ENCODE results near the gene AGO3. TPM values are rescaled to one million over a fixed set of nuclear protein-coding genes. Genes with fewer than 3 reads are reported as not detected.
A peak's percentile ranks its signal among the peaks of the same experiment; 100 is the strongest.

AGO3 gene
- total and polyA plus RNA-seq, 2 of the 13 experiments (the other 11 are each of a cell fraction or from before 2014, with no cell fraction given) = 21.2 to 27.1 TPM

DNA sequence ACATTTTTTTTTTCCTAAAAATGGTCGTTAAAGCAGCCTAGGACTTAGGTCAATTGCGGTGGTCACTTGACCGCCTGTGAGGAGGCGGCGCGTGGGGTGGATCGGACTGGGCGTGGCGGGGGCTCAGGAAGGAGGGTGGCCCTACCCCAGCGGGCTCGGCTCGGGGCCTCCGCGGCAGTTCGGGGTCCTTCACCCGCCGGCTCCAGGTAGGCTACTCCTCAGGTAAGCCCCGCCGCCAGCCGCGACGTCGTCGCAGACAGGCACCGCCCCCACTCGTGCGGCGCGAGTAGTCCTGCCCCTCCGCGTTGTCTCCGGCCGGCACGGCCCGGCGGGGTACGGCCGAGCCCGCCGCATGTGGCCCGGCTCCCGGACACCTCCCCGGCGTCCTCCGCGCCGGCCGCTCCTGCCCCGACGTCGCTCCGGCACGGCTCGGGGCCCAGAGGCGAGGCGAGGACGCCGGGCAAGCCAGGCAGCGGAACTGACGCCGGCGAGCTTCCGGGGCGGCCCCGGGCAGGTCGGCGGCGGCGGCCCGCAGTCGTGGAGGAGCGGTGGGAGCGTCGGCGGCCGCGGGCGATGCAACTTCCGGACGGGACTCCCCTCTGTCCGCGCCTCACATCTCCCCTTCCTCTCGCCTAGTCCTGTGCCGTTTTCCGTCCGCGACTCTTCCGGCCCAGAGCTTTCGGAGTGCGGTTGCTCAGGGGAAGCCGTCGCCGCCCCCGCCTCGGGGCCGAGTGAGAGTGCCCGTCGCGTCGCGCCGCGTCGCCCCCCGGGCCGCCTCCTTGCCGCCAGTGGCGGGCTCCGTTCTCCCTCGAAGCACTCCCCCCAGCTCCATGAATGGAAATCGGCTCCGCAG lies at the start of gene AGO3 (continued):
- TF ChIP-seq ZNF251 (CRISPR knock-in tag; IDR thresholded peaks at IDR 0.05) (no peak), ZNF30 (CRISPR knock-in tag; IDR thresholded peaks at IDR 0.05) (0 out of 2 replicates have a peak, but pooled peaks have one; percentile 51), THAP11 (CRISPR knock-in tag; IDR thresholded peaks at IDR 0.05) (peak; percentile 92), ZNF451 (CRISPR knock-in tag; IDR thresholded peaks at IDR 0.05) (peak; percentile 91), ZNF891 (CRISPR knock-in tag; IDR thresholded peaks at IDR 0.05) (peak; percentile 79), SP4 (CRISPR knock-in tag; IDR thresholded peaks at IDR 0.05) (0 out of 2 replicates have a peak, but pooled peaks have one; percentile 60), RNF2 (conservative IDR thresholded peaks at IDR 0.05; ENCODE audit: low read depth) (peak; percentile 83), IRF2 (CRISPR knock-in tag; IDR thresholded peaks at IDR 0.05) (0 out of 2 replicates have a peak, but pooled peaks have one; percentile 60), FLYWCH1 (CRISPR knock-in tag; IDR thresholded peaks at IDR 0.05) (no peak), KDM1A (CRISPR knock-in tag; IDR thresholded peaks at IDR 0.05) (0 out of 2 replicates have a peak, but pooled peaks have one; percentile 1), ZNF296 (CRISPR knock-in tag; conservative IDR thresholded peaks at IDR 0.05) (0 out of 2 replicates have a peak, but pooled peaks have one; percentile 53)
- TF ChIP-seq, protein P1, sequence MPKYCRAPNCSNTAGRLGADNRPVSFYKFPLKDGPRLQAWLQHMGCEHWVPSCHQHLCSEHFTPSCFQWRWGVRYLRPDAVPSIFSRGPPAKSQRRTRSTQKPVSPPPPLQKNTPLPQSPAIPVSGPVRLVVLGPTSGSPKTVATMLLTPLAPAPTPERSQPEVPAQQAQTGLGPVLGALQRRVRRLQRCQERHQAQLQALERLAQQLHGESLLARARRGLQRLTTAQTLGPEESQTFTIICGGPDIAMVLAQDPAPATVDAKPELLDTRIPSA (CRISPR knock-in tag; IDR thresholded peaks at IDR 0.05; ENCODE audit: borderline replicate concordance) = no peak
- TF ChIP-seq, protein P2, sequence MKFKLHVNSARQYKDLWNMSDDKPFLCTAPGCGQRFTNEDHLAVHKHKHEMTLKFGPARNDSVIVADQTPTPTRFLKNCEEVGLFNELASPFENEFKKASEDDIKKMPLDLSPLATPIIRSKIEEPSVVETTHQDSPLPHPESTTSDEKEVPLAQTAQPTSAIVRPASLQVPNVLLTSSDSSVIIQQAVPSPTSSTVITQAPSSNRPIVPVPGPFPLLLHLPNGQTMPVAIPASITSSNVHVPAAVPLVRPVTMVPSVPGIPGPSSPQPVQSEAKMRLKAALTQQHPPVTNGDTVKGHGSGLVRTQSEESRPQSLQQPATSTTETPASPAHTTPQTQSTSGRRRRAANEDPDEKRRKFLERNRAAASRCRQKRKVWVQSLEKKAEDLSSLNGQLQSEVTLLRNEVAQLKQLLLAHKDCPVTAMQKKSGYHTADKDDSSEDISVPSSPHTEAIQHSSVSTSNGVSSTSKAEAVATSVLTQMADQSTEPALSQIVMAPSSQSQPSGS (CRISPR knock-in tag; IDR thresholded peaks at IDR 0.05) = 0 out of 2 replicates have a peak, but pooled peaks have one; percentile 31
- TF ChIP-seq, protein P3, sequence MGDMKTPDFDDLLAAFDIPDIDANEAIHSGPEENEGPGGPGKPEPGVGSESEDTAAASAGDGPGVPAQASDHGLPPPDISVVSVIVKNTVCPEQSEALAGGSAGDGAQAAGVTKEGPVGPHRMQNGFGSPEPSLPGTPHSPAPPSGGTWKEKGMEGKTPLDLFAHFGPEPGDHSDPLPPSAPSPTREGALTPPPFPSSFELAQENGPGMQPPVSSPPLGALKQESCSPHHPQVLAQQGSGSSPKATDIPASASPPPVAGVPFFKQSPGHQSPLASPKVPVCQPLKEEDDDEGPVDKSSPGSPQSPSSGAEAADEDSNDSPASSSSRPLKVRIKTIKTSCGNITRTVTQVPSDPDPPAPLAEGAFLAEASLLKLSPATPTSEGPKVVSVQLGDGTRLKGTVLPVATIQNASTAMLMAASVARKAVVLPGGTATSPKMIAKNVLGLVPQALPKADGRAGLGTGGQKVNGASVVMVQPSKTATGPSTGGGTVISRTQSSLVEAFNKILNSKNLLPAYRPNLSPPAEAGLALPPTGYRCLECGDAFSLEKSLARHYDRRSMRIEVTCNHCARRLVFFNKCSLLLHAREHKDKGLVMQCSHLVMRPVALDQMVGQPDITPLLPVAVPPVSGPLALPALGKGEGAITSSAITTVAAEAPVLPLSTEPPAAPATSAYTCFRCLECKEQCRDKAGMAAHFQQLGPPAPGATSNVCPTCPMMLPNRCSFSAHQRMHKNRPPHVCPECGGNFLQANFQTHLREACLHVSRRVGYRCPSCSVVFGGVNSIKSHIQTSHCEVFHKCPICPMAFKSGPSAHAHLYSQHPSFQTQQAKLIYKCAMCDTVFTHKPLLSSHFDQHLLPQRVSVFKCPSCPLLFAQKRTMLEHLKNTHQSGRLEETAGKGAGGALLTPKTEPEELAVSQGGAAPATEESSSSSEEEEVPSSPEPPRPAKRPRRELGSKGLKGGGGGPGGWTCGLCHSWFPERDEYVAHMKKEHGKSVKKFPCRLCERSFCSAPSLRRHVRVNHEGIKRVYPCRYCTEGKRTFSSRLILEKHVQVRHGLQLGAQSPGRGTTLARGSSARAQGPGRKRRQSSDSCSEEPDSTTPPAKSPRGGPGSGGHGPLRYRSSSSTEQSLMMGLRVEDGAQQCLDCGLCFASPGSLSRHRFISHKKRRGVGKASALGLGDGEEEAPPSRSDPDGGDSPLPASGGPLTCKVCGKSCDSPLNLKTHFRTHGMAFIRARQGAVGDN (CRISPR knock-in tag; IDR thresholded peaks at IDR 0.05) = peak; percentile 91
- TF ChIP-seq, protein P4, sequence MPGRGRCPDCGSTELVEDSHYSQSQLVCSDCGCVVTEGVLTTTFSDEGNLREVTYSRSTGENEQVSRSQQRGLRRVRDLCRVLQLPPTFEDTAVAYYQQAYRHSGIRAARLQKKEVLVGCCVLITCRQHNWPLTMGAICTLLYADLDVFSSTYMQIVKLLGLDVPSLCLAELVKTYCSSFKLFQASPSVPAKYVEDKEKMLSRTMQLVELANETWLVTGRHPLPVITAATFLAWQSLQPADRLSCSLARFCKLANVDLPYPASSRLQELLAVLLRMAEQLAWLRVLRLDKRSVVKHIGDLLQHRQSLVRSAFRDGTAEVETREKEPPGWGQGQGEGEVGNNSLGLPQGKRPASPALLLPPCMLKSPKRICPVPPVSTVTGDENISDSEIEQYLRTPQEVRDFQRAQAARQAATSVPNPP (CRISPR knock-in tag; IDR thresholded peaks at IDR 0.05) = peak; percentile 90; the same call in 1 of the 2 replicates
- TF ChIP-seq, protein P5, sequence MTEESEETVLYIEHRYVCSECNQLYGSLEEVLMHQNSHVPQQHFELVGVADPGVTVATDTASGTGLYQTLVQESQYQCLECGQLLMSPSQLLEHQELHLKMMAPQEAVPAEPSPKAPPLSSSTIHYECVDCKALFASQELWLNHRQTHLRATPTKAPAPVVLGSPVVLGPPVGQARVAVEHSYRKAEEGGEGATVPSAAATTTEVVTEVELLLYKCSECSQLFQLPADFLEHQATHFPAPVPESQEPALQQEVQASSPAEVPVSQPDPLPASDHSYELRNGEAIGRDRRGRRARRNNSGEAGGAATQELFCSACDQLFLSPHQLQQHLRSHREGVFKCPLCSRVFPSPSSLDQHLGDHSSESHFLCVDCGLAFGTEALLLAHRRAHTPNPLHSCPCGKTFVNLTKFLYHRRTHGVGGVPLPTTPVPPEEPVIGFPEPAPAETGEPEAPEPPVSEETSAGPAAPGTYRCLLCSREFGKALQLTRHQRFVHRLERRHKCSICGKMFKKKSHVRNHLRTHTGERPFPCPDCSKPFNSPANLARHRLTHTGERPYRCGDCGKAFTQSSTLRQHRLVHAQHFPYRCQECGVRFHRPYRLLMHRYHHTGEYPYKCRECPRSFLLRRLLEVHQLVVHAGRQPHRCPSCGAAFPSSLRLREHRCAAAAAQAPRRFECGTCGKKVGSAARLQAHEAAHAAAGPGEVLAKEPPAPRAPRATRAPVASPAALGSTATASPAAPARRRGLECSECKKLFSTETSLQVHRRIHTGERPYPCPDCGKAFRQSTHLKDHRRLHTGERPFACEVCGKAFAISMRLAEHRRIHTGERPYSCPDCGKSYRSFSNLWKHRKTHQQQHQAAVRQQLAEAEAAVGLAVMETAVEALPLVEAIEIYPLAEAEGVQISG (CRISPR knock-in tag; IDR thresholded peaks at IDR 0.05) = peak; percentile 96
